Measurements from ENCODE around the gene RNF144A.
"Not testable (repeated sequence)": the region's sequence is repeated elsewhere in the genome, so short reads cannot be mapped to it uniquely, and the experiment has no call there.

The RNF144A gene

GRCh38 chr2:6972067-6972710, 55.0 kb downstream of the RNF144A start:
- no peak for DNase-seq (ENCODE audit: low read depth, low spot score)

DNA sequence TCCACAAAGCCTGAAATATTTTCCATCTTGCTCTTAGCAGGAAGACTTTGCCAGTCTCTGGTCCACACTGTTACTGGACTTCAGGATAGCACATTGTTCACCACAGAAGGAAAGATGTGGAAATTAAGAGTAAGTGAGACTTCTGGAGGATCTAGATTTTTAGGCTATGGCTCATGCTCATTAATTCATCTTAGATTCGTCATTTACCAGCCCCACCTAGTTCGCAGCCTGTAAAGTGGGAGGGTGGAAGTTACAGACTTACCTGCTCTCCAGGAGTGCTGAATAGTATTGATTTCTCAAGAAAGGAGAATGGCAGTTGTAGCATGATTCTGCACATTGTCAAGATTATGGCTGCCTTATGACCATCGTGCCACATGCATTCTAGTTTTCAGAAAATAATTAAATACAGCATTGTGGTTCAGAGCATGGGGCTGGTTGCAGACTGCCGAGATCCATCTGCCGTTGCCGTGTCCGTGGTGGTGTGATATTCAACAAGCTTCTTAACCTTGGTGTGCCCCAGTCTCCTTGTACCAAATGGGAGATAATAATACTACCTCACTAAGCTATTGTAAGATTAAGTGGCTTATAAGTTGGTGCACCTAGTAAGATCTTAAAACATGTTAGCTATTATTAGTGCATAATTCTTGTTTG, 56.8 kb downstream of the RNF144A start:
- DNase-seq (ENCODE audit: low read depth, low spot score) = peak; percentile 20

- DNase-seq (ENCODE audit: low read depth, low spot score) = peak; percentile 18
Observed at GRCh38 chr2:6975988-6976387, 58.8 kb downstream of the RNF144A start.

DNA sequence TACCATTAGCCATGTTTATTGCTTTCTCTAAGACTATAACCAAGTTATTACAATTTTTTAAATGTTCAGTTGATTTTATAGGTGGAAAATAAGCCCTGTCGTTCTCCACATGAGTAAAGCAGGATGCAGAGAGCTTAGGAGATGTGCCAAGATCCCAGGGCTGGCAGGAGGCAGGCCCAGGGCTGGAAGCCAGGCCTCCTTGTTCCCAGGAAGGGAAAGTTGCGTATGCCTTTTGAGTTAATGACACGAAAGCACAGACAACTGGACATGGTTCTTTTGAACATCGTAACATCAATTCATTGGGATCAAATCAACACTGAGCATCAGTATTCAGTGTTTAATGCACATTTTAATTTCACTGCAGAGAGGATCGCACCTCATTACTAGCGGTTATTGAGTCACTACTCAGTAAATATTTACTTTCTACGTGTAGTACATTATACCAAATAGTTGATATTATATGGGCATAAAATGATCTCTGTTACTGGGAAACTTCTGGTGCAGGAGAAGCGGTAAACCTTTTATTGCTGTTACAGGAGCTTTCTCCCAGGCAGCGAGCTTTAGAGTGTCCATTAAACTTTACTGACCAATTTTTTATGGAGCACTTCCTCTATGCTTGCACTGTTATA, 60.0 kb downstream of the RNF144A start:
- DNase-seq (ENCODE audit: low read depth, low spot score) = peak; percentile 87

GRCh38 chr2:6977786-6978185, 60.6 kb downstream of the RNF144A start:
- no peak for DNase-seq (ENCODE audit: low read depth, low spot score)

DNA sequence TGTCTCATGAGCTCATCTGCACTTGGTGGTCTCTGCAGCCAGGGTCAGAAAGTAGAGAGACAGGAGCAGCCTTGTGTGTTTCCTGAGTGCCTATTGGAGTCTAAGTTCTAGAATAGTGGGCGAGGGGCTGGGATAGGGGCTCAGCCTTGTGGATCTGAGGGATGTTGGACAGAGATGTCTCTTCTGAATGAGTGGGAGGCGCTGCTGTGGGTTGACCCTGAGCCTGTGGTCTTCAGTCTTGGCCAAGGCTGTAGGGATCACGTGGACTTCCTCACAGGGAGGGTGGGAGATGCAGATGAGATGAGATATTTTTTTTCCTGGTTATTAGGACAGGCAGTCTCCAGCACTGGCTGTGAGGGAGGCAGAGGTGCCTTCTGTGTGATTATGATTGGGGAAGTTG, 61.8 kb downstream of the RNF144A start:
- no peak for DNase-seq (ENCODE audit: low read depth, low spot score)

GRCh38 chr2:6982449-6982848, 65.2 kb downstream of the RNF144A start:
- no peak for DNase-seq (ENCODE audit: low read depth, low spot score)

GRCh38 chr2:6982934-6983589, 65.8 kb downstream of the RNF144A start:
- peak; percentile 22 for DNase-seq (ENCODE audit: low read depth, low spot score)

DNA sequence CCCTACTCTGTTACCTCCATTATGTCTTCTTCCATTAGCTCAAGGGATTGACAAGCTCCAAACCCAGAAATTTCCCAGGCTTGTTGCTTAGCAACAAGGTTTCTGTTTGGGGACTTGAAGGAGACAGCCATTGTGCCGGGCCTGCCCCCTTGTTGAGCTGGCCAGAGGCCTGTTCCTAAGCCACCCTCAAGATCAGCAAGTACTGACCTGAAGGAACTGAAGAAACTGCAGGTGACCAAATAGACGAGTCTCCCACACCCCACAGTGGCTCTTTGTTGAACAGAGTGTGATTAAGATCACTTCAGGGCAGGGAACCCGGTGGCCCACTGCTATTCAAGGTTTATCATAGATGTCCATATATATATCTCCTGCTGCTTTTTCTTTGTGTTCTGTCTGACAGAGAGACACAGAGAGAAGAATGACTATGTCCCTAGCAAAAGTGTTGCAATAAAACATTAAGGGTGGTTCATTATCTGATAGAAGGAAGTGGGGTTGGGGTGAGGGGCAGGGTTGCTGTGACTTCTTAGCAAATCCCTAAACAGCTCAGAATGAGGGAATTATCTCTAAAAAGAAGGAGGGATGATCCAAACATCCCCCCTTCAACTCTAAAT, 69.2 kb downstream of the RNF144A start:
- peak; percentile 66 for DNase-seq (ENCODE audit: low read depth, low spot score)

DNA sequence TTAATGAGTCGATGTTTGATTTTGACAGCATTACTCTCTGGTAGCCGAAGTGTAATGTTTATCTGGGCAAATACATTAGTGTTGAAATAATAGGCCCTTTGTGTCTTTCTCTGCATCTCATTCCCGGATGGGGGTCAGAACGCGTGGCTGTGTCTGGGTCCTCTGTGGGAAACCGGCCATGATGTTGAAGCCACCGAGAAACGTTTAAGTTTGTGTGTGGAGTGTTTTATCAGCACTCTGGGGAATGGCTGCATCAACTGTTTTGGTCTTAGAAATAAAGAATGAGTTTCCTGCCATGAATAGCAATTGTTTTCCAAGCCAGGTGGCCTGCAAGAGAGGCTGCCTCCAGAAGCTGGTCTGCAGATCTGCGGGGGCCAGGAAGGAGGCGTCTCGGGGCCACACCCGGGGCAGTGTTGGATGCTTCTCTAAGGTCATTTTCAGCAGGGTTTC, 69.7 kb downstream of the RNF144A start:
- DNase-seq (ENCODE audit: low read depth, low spot score) = peak; percentile 61

DNA sequence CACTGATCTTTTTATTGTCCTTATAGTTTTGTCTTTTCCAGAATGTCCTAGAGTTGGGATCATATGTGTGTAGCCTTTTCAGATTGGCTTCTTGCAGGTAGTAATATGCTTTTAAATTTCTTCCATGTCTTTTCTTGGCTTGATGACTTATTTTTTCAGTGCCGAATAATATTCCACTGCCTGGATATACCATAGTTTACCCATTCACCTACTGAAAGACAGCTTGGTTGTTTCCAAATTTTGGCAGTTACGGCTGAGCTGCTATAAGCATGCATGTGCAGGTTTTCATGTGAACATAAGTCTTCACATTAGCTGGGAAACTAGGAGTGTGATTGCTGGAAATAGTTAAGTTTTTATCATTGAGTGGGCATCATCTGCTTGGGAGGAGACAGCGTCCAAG, 73.7 kb downstream of the RNF144A start:
- no peak for DNase-seq (ENCODE audit: low read depth, low spot score)

- no peak for DNase-seq (ENCODE audit: low read depth, low spot score)
Observed at GRCh38 chr2:6992794-6993228, 75.6 kb downstream of the RNF144A start.

DNA sequence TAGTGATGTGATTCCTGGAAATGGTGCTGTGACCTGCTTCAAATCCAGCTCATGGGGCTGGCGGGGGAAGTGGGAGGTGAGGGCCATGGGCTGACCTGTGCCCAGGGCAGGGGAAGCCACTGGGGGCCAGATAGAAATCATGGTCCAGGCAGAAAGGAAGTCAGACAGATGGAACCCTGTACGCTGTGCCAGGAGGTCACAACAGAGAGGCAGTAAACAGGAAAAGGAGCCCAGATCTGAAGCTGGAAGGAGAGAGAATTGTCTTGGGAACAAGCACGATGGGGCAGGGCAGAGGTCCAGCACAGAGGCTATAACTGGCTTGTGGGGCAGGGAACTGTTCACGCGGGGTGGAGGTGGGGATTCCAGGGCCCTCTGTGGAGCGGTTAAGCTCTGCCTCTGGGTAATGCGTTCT, 76.0 kb downstream of the RNF144A start:
- no peak for DNase-seq (ENCODE audit: low read depth, low spot score)

- no peak for DNase-seq (ENCODE audit: low read depth, low spot score)
Observed at GRCh38 chr2:6993936-6994335, 76.7 kb downstream of the RNF144A start.

DNA sequence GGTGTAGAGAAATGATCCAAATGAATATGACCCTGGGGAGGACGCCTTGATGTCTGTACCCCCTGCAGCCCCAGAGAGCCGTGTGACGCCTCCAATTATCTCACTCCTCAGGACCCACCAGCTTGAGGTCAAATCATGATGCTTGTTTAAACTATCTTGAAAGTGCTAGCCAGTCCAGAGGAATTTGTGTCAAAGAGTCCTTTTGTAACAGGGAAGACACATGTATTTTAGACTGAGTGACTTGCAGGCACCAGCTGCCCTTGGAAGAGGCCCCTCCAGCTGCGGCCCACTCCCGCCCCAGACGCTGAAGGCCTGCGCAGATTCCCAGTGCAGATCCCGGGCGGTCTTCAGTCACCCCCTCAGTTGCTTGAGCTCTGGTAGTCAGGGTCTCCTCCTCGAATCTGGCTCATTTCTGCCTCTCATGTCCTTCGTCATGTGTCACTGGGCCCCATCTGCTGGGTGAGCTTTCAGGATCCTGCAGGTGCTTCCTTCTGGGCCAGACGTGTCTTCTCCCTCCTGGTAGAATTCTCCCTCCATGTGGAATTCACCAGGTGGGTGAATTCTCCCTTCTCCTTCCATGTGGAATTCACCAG, 77.4 kb downstream of the RNF144A start:
- no peak for DNase-seq (ENCODE audit: low read depth, low spot score)

DNA sequence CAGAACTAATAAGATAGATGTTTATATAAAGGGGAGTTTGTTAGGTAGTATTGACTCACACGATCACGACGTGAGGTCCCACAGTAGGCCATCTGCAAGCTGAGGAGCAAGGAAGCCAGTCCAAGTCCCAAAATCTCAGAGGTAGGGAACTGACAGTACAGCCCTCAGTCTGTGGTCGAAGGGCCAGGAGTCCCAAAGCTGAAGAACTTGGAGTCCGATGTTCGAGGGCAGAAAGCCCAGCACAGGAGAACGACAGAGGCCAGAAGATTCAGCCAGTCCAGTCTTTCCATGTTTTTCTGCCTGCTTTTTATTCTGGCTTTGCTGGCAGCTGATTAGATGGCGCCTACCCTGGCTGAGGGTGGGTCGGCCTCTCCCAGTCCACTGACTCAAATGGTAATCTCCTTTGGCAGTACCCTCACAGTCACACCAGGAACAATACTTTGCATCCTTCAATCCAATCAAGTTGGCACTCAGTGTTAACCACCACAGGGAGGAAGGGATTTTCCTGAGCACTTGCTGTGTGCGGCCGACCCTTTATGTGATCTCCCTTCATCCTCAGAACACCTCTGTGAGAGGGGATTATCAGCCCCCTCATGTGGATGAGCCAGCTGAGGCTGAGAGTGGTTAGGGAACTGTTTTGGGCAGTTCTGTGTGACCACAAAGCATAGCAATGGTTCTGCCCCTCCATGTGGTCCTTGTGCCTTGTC, 78.3 kb downstream of the RNF144A start:
- DNase-seq (ENCODE audit: low read depth, low spot score) = no peak

GRCh38 chr2:6999211-6999877, 82.1 kb downstream of the RNF144A start:
- no peak for DNase-seq (ENCODE audit: low read depth, low spot score)

GRCh38 chr2:7001395-7001794, 84.2 kb downstream of the RNF144A start:
- DNase-seq (ENCODE audit: low read depth, low spot score) = not testable (repeated sequence)

DNA sequence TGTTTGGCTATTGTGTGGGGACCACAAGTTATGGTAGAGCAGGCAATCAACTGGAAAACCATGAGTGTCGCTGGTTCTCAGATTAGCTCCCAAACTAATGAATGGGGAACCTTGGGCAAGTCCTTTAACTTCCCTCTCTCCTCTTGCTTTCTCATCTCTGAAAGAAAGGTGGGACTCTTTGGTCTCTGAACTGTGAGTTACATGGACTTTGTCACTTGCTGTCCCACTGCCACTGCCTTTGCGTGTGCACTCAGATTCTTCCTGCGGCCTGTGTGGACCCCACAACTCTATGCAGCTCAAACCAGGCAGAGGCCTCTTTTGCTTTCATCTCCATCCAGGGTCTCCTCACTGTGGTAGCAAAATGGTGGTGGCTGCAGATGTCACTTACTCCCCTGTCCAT, 86.7 kb downstream of the RNF144A start:
- DNase-seq (ENCODE audit: low read depth, low spot score) = no peak

- DNase-seq (ENCODE audit: low read depth, low spot score) = no peak
Observed at GRCh38 chr2:7004636-7005035, 87.4 kb downstream of the RNF144A start.

Data from astrocyte of the hippocampus (primary cell).